Activated CD4-positive, alpha-beta memory T cell treated with anti-CD3 and anti-CD28 coated beads for 36 hours (primary cell): ENCODE measurements around the gene U2AF2. TPM values are rescaled to one million over a fixed set of nuclear protein-coding genes. Genes with fewer than 3 reads are reported as not detected.

ENCODE experiments used
- CTCF ChIA-PET: fragments of 350-600 bp; sonication (Branson Sonifier 250); formaldehyde crosslinking; loops from one replicate; lab custom pipeline; 2021; ENCODE audit warnings: antibody characterized with exemption, inconsistent platforms; lab: Charles Lee
- POLR2A ChIA-PET: fragments of 350-600 bp; sonication (Branson Sonifier 250); formaldehyde crosslinking; loops from one replicate; lab custom pipeline; 2021; ENCODE audit warnings: antibody characterized with exemption; lab: Charles Lee
- DNase-seq: peaks from one replicate; pipeline ENCODE4 v3.0.0-alpha.2; 2020
- H3K27ac Mint-ChIP-seq: one replicate; pipeline ENCODE4 v1.8.0; 2021; ENCODE audit warnings: mixed read lengths
- H3K27me3 Mint-ChIP-seq: one replicate; pipeline ENCODE4 v1.8.0; 2021; ENCODE audit warnings: mixed read lengths
- H3K36me3 Mint-ChIP-seq: one replicate; pipeline ENCODE4 v1.8.0; 2021; ENCODE audit warnings: mixed read lengths
- H3K4me1 Mint-ChIP-seq: one replicate; pipeline ENCODE4 v1.8.0; 2021; ENCODE audit warnings: low read depth, mixed read lengths
- H3K4me3 Mint-ChIP-seq: one replicate; pipeline ENCODE4 v1.8.0; 2021; ENCODE audit warnings: mild to moderate bottlenecking, mixed read lengths
- H3K9me3 Mint-ChIP-seq: one replicate; pipeline ENCODE4 v1.8.0; 2021; ENCODE audit warnings: mixed read lengths
- intact Hi-C: fragments of 100-400 bp; cut with micrococcal nuclease; formaldehyde crosslinking; loops from one replicate; pipeline ENCODE4 v1.15.1; 2023
- total RNA-seq, 2 experiments: library from RNA; stranded (reverse); gene quantifications; one replicate each; pipeline ENCODE4 v1.2.3, GENCODE V29; 2021

The U2AF2 gene
- total RNA-seq, 2 experiments from 2014 or later, result 249 to 251 TPM

DNA sequence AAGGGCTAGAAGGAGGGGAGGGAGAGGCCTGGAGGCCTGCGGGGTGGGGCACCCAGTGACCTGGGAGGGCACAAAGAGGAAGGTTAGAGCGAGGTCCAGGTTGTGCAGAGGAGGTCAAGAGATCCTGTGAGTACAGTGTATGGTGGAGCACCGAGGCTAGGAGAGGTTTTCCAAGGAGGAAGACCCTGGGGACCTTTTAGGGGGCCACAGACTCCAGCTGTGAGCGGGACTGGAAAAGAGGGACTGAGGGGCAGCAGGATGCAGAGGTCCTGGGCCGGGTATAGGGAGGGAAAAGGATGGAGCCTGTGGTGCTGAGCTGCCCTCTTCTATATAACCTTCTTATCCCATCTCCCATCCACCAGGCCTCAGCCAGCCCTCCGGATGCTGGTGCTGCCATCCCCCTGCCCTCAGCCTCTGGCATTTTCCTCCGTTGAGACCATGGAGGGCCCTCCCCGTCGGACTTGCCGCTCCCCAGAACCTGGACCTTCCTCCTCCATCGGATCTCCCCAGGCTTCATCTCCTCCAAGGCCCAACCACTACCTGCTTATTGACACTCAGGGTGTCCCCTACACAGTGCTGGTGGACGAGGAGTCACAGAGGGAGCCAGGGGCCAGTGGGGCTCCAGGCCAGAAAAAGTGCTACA, 10.5 kb upstream of the U2AF2 start:
- peaks cover 21% of the 10 kb centered on the region for H3K36me3 Mint-ChIP-seq
- H3K27ac Mint-ChIP-seq, result peak overlapping the region; percentile 98
- DNase-seq, result no peak
- H3K4me1 Mint-ChIP-seq, result peaks cover 46% of the 10 kb centered on the region
- peak overlapping the region; percentile 85 for H3K4me3 Mint-ChIP-seq
- no peaks in the 10 kb centered on the region for H3K27me3 Mint-ChIP-seq
- ChIA-PET POLR2A (interaction anchor here (2.6 kb wide), 1 partner anchor 10 kb away, joined by 19 read pairs; the partner anchor contains the start of gene U2AF2), CTCF (interaction anchor here (1.0 to 1.1 kb wide), 2 partner anchors 9 to 10 kb away, joined by 3 to 4 read pairs; no protein-coding TSS in a partner anchor)
- no peaks in the 10 kb centered on the region for H3K9me3 Mint-ChIP-seq
- intact Hi-C loops, result loop anchor here (5.0 kb wide), 1 partner anchor 387 kb away; the partner anchor contains the start of gene PPP6R1

GRCh38 chr19:55644842-55645511, 9.9 kb upstream of the U2AF2 start:
- H3K9me3 Mint-ChIP-seq, result no peaks in the 10 kb centered on the region
- no peaks in the 10 kb centered on the region for H3K27me3 Mint-ChIP-seq
- H3K4me1 Mint-ChIP-seq, result peaks cover 47% of the 10 kb centered on the region
- peaks cover 21% of the 10 kb centered on the region for H3K36me3 Mint-ChIP-seq
- CTCF ChIA-PET, result interaction anchor here (0.7 to 1.5 kb wide), 4 partner anchors 8 to 13 kb away, joined by 3 to 5 read pairs (median 4); no protein-coding TSS in a partner anchor
- peak overlapping the region; percentile 98 for H3K27ac Mint-ChIP-seq
- POLR2A ChIA-PET, result interaction anchor here (0.6 to 0.9 kb wide), 2 partner anchors 11 to 12 kb away, joined by 3 read pairs; no protein-coding TSS in a partner anchor
- DNase-seq, result no peak
- intact Hi-C loops, result loop anchor here (5.0 kb wide), 1 partner anchor 388 kb away; the partner anchor contains the start of gene PPP6R1
- peak overlapping the region; percentile 85 for H3K4me3 Mint-ChIP-seq

DNA sequence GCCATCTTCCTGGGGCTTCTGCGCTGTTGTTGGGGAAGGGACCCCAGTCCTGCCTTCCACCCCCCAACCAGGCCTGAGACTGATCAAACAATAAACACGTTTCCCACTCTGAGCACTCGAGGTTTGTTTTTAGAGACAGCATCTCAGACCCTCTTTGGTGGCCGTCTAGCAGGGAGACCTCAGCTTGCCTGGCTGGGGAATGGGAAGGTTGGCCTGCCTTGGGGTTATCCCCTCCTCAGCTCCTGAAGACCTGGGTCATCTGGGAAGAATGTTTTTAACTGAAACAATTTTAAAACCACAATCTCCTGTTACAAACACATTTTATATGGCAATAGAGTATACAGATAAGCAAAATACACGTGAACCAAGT, 9.3 kb upstream of the U2AF2 start:
- intact Hi-C loops, result no loop called here
- DNase-seq, result no peak
- H3K9me3 Mint-ChIP-seq, result no peaks in the 10 kb centered on the region
- POLR2A ChIA-PET, result interaction anchor here (0.6 to 0.9 kb wide), 2 partner anchors 12 kb away, joined by 3 read pairs; no protein-coding TSS in a partner anchor
- peak overlapping the region; percentile 13 for H3K27ac Mint-ChIP-seq
- peaks cover 21% of the 10 kb centered on the region for H3K36me3 Mint-ChIP-seq
- peak overlapping the region; percentile 49 for H3K4me3 Mint-ChIP-seq
- peaks cover 42% of the 10 kb centered on the region for H3K4me1 Mint-ChIP-seq
- no peaks in the 10 kb centered on the region for H3K27me3 Mint-ChIP-seq
- CTCF ChIA-PET, result interaction anchor here (0.7 to 1.5 kb wide), 2 partner anchors 9 to 13 kb away, joined by 4 to 5 read pairs; no protein-coding TSS in a partner anchor

- ChIA-PET CTCF (interaction anchor here (1.2 to 2.1 kb wide), 4 partner anchors 8 to 14 kb away, joined by 4 to 17 read pairs (median 5); no protein-coding TSS in a partner anchor), POLR2A (interaction anchor here (0.9 to 1.5 kb wide), 2 partner anchors 10 kb away, joined by 3 to 5 read pairs; no protein-coding TSS in a partner anchor)
- H3K27ac Mint-ChIP-seq, result no peak overlapping the region
- H3K4me1 Mint-ChIP-seq, result peaks cover 40% of the 10 kb centered on the region
- intact Hi-C loops, result no loop called here
- no peaks in the 10 kb centered on the region for H3K9me3 Mint-ChIP-seq
- no peak for DNase-seq
- no peaks in the 10 kb centered on the region for H3K27me3 Mint-ChIP-seq
- peaks cover 16% of the 10 kb centered on the region for H3K36me3 Mint-ChIP-seq
- peak overlapping the region; percentile 70 for H3K4me3 Mint-ChIP-seq
Observed at GRCh38 chr19:55646889-55647731, 7.7 kb upstream of the U2AF2 start.

GRCh38 chr19:55647732-55648584, 6.9 kb upstream of the U2AF2 start, which contains the start of gene CCDC106:
CCDC106 (plus strand) TSS chr19:55648212; CDS start chr19:55649047, 835 bp downstream.
- peak; percentile 43 for DNase-seq
- H3K27me3 Mint-ChIP-seq, result no peaks in the 10 kb centered on the region
- peak within 1 kb of the TSS; percentile 70 for H3K4me3 Mint-ChIP-seq
- CTCF ChIA-PET, result interaction anchor here (1.2 to 2.1 kb wide), 4 partner anchors 9 to 15 kb away, joined by 4 to 17 read pairs (median 5); no protein-coding TSS in a partner anchor
- H3K36me3 Mint-ChIP-seq, result peaks cover 15% of the 10 kb centered on the region
- peak within 1 kb of the TSS; percentile 42 for H3K27ac Mint-ChIP-seq
- H3K9me3 Mint-ChIP-seq, result no peaks in the 10 kb centered on the region
- peaks cover 39% of the 10 kb centered on the region for H3K4me1 Mint-ChIP-seq
- intact Hi-C loops, result no loop called here
- POLR2A ChIA-PET, result interaction anchor here (0.9 to 1.5 kb wide), 2 partner anchors 9 to 11 kb away, joined by 3 to 5 read pairs; no protein-coding TSS in a partner anchor

DNA sequence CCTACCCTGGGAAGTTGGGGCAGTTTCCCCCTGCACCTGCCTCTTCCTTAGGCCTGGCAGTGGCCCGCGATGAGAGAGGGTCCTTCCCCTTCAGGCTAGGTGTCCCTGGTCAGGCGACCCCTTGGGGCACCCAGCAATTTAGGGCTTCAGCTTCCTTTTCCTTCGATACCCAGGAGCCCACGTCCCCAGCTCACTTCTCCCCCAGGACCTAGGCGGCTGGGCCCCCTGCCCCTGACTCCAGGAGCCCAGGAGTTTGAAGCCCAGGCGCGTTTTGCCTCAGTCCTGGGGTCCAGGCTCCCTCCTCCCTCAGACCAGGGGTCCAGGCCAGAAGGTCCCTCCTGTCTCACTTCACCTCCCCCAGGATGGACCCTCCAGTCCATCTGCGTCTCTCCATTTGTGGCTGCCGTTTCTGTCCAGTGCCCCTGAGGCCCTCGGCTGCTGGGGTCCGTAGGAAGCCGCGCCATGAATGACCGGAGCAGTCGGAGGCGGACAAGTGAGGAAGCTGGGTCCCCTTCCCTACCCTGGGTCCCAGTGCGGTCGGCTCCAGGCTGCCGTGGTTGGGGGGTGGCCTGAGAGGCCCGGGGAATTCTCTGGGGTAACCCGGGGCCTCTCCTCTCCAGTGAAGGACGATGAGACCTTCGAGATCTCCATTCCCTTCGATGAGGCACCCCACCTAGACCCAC, 6.1 kb upstream of the U2AF2 start:
- Mint-ChIP-seq H3K27ac (peak overlapping the region; percentile 42), H3K36me3 (peaks cover 9% of the 10 kb centered on the region), H3K4me1 (peaks cover 34% of the 10 kb centered on the region), H3K4me3 (peak overlapping the region; percentile 63), H3K27me3 (no peaks in the 10 kb centered on the region), H3K9me3 (no peaks in the 10 kb centered on the region)
- POLR2A ChIA-PET, result no interaction called here
- intact Hi-C loops, result no loop called here
- CTCF ChIA-PET, result interaction anchor here (2.1 kb wide), 1 partner anchor 16 kb away, joined by 17 read pairs; no protein-coding TSS in a partner anchor
- DNase-seq, result no peak

DNA sequence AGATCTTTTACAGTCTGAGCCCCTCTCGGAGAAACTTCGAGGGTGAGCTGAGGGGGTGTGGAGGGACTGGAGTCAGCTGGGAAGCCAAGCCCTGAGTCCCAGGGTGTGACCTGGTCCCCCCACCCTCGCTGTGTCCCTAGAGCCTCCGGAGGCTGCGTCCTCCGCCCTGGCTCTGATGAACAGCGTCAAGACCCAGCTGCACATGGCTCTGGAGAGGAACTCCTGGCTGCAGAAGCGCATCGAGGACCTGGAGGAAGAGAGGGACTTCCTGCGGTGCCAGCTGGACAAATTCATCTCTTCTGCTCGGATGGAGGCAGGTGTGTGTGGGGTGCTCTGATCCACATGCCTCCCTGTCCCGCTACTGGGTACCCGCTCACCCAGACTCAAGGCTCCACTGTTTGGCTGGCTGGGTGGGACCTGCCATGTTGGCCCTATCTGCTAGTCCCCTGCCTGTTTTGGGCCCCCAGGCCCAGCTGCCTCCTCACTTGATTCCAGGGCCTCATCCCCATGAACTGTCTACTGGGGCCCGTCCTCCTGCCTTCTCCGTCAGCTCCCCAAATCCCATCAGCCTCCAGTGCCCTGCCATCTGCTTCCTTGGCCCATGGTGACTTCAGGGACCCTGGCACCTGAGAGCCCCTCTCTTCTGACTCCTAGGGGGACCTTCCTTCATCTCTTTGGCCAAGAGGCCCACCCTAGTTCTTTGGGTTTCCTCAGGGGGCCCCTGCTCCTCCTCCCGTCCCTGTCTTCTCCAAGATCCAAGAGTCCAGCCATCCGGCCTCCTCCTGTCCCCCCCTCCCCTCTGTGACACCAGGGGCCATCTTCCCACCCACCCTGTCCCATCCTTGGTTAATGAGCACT, 5.3 kb upstream of the U2AF2 start:
- ChIA-PET CTCF (interaction anchor here (1.0 kb wide), 1 partner anchor 17 kb away, joined by 5 read pairs; no protein-coding TSS in a partner anchor), POLR2A (interaction anchor here (0.6 kb wide), 1 partner anchor 8 kb away, joined by 3 read pairs; no protein-coding TSS in a partner anchor)
- Mint-ChIP-seq H3K4me1 (peaks cover 30% of the 10 kb centered on the region), H3K4me3 (peak overlapping the region; percentile 26), H3K27me3 (no peaks in the 10 kb centered on the region), H3K27ac (peak overlapping the region; percentile 11), H3K9me3 (no peaks in the 10 kb centered on the region), H3K36me3 (peaks cover 5% of the 10 kb centered on the region)
- intact Hi-C loops, result loop anchor here (5.0 to 10.0 kb wide), 3 partner anchors 665 to 1457 kb away; partner anchors contain the start of genes LENG8, TSEN34 and ZSCAN5A
- no peak for DNase-seq

DNA sequence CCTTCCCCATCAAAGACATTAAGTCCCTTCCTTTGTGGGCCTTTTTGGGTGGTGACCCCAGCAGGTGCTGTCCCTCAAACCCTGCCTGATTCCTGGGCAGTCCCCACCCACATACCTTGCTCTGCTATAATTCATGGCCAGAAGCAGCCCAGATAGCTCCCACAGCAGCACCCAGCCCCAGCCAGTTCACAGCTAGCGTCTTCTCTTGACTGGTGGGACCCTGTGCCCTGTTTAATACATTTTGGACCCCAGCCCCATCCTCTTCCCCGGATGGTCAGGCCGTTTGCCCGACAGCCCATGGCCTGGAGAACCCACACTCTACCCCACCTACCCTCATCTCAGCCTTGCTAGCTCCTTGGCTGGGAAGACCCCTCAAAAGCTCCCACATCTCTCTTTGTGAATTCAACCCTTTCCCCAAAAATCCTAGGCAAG, 4.7 kb upstream of the U2AF2 start:
- H3K27me3 Mint-ChIP-seq, result no peaks in the 10 kb centered on the region
- no peak overlapping the region for H3K27ac Mint-ChIP-seq
- peaks cover 5% of the 10 kb centered on the region for H3K36me3 Mint-ChIP-seq
- no peaks in the 10 kb centered on the region for H3K9me3 Mint-ChIP-seq
- ChIA-PET CTCF (interaction anchor here (1.0 kb wide), 1 partner anchor 17 kb away, joined by 5 read pairs; no protein-coding TSS in a partner anchor), POLR2A (no interaction called here)
- peaks cover 27% of the 10 kb centered on the region for H3K4me1 Mint-ChIP-seq
- H3K4me3 Mint-ChIP-seq, result no peak overlapping the region
- intact Hi-C loops, result loop anchor here (5.0 to 10.0 kb wide), 3 partner anchors 665 to 1458 kb away; partner anchors contain the start of genes LENG8, TSEN34 and ZSCAN5A
- DNase-seq, result peak; percentile 47

- no peak overlapping the region for H3K4me3 Mint-ChIP-seq
Observed at GRCh38 chr19:55650602-55651230, 4.1 kb upstream of the U2AF2 start.

More at GRCh38 chr19:55650602-55651230, 4.1 kb upstream of the U2AF2 start:
- intact Hi-C loops, result loop anchor here (5.0 to 10.0 kb wide), 3 partner anchors 664 to 1458 kb away; partner anchors contain the start of genes LENG8, TSEN34 and ZSCAN5A
- ChIA-PET POLR2A (no interaction called here), CTCF (interaction anchor here (1.0 kb wide), 1 partner anchor 18 kb away, joined by 5 read pairs; no protein-coding TSS in a partner anchor)
- Mint-ChIP-seq H3K4me1 (peaks cover 21% of the 10 kb centered on the region), H3K27ac (no peak overlapping the region), H3K27me3 (no peaks in the 10 kb centered on the region), H3K9me3 (no peaks in the 10 kb centered on the region), H3K36me3 (peaks cover 5% of the 10 kb centered on the region)
- DNase-seq, result no peak
